GM23248 (cell line): ENCODE data around the gene RNF166. TPM values are rescaled to one million over a fixed set of nuclear protein-coding genes. Genes with fewer than 3 reads are reported as not detected.

Source experiments
- DNase-seq: peaks from one replicate; pipeline ENCODE4 v3.0.0-alpha.2; 2015
- H2AFZ ChIP-seq: fragments of 200-600 bp; sonication (generic); 2 replicates; pipeline ENCODE4 v1.6.1; 2016; ENCODE audit warnings: antibody characterized with exemption
- H3F3A ChIP-seq: fragments of 200-600 bp; sonication (generic); 2 replicates; pipeline ENCODE4 v1.6.1; 2016; ENCODE audit warnings: mild to moderate bottlenecking, antibody characterized with exemption, mixed run types; ENCODE audit not compliant: insufficient read depth
- H3K27ac ChIP-seq: fragments of 200-600 bp; sonication (generic); 2 replicates; pipeline ENCODE4 v1.5.1; 2016; ENCODE audit warnings: mild to moderate bottlenecking
- H3K27me3 ChIP-seq: fragments of 200-600 bp; sonication (generic); replicated peaks from 2 replicates; pipeline ENCODE4 v1.6.1; 2016; ENCODE audit warnings: mild to moderate bottlenecking; ENCODE audit not compliant: insufficient read depth
- H3K36me3 ChIP-seq: fragments of 200-600 bp; sonication (generic); 2 replicates; pipeline ENCODE4 v1.6.1; 2016; ENCODE audit warnings: low read depth, mild to moderate bottlenecking
- H3K4me1 ChIP-seq: fragments of 200-600 bp; sonication (generic); 2 replicates; pipeline ENCODE4 v1.6.1; 2016; ENCODE audit warnings: mild to moderate bottlenecking; ENCODE audit not compliant: insufficient read depth
- H3K4me2 ChIP-seq: fragments of 200-600 bp; sonication (generic); one replicate; pipeline ENCODE4 v1.6.1; 2016; ENCODE audit warnings: mild to moderate bottlenecking; ENCODE audit not compliant: unreplicated experiment
- H3K4me3 ChIP-seq: fragments of 200-600 bp; sonication (generic); 2 replicates; pipeline ENCODE4 v1.5.1; 2016; ENCODE audit warnings: mild to moderate bottlenecking
- H3K79me2 ChIP-seq: fragments of 200-600 bp; sonication (generic); 2 replicates; pipeline ENCODE4 v1.6.1; 2016; ENCODE audit warnings: mild to moderate bottlenecking; ENCODE audit not compliant: insufficient read depth
- H3K9ac ChIP-seq: fragments of 200-600 bp; sonication (generic); 2 replicates; pipeline ENCODE4 v1.6.1; 2016; ENCODE audit warnings: mild to moderate bottlenecking
- H3K9me2 ChIP-seq: fragments of 200-600 bp; sonication (generic); 2 replicates; pipeline ENCODE4 v1.6.1; 2016; ENCODE audit warnings: mixed run types, mild to moderate bottlenecking, moderate library complexity; ENCODE audit not compliant: insufficient read depth
- H3K9me3 ChIP-seq: fragments of 200-600 bp; sonication (generic); one replicate; pipeline ENCODE4 v1.6.1; 2017; ENCODE audit warnings: low read depth
- H4K20me1 ChIP-seq: fragments of 200-600 bp; sonication (generic); 2 replicates; pipeline ENCODE4 v1.6.0; 2016; ENCODE audit not compliant: insufficient read depth
- EZH2 ChIP-seq: fragments of 200-600 bp; sonication (generic); IDR thresholded peaks from 2 replicates; pipeline ENCODE4 v1.6.1; 2018; ENCODE audit warnings: antibody characterized with exemption, mild to moderate bottlenecking; ENCODE audit not compliant: insufficient read depth, poor library complexity, severe bottlenecking
- EZH2phosphoT487 ChIP-seq: fragments of 200-600 bp; sonication (generic); IDR thresholded peaks from 2 replicates; pipeline ENCODE4 v1.6.1; 2018; ENCODE audit warnings: antibody characterized with exemption, moderate library complexity, mild to moderate bottlenecking, low read depth; ENCODE audit not compliant: insufficient read depth
- WGBS, 2 experiments: methylation state at CpG; one replicate each; pipeline ENCODE4 v1.1.6; 2015 to 2017; ENCODE audit warnings: low lambda C conversion rate in 2 of 2, low coverage in 1 of 2; ENCODE audit errors: missing lambda C conversion rate in 2 of 2; 5-methylcytosine and 5-hydroxymethylcytosine counted together
- in situ Hi-C: fragments of 300-500 bp; cut with MboI; formaldehyde crosslinking; loops from 2 replicates; pipeline ENCODE4 v1.15.0; 2020
- polyA plus RNA-seq: library from polyadenylated mRNA; unstranded; fragments of >200 nt; fragmentation: Nextera tagmentation; extraction: Ambion mirVana; gene quantifications from 2 replicates; pipeline ENCODE4 v1.2.1, GENCODE V29; 2016
- total RNA-seq: library from RNA; depleted of rRNA; stranded (reverse); fragments of >200 nt; shearing (Covaris generic); gene quantifications from 2 replicates; pipeline ENCODE4 v1.2.3, GENCODE V29; 2014

RNF166 gene
- total and polyA plus RNA-seq, 2 experiments from 2014 or later: 8.9 to 14.6 TPM

GRCh38 chr16:88695753-88696152 is 10.5 kb downstream of the RNF166 start:
- in situ Hi-C loops: no loop called here
- H2AFZ ChIP-seq: no peak overlapping the region
- H3K9me3 ChIP-seq: no peaks in the 10 kb centered on the region
- WGBS, 2 experiments: 87 to 89% methylated on average over 7 of the region's 7 CpGs
- no peak overlapping the region for H3K4me3 ChIP-seq
- no peaks in the 10 kb centered on the region for H3F3A ChIP-seq
- no peak for TF ChIP-seq EZH2phosphoT487
- no peak for TF ChIP-seq EZH2
- H3K36me3 ChIP-seq: no peaks in the 10 kb centered on the region
- H3K27me3 ChIP-seq: no peaks in the 10 kb centered on the region
- no peak overlapping the region for H3K9ac ChIP-seq
- H3K27ac ChIP-seq: no peak overlapping the region
- DNase-seq: no peak
- no peaks in the 10 kb centered on the region for H3K9me2 ChIP-seq
- no peaks in the 10 kb centered on the region for H3K79me2 ChIP-seq
- H4K20me1 ChIP-seq: no peaks in the 10 kb centered on the region
- no peak overlapping the region for H3K4me2 ChIP-seq
- H3K4me1 ChIP-seq: peaks cover 2% of the 10 kb centered on the region; the same call in 1 of the 2 replicates

GRCh38 chr16:88695218-88695617 is 11.0 kb downstream of the RNF166 start:
- DNase-seq: no peak
- no peaks in the 10 kb centered on the region for H3K27me3 ChIP-seq
- in situ Hi-C loops: no loop called here
- no peak overlapping the region for H3K4me2 ChIP-seq
- H3K9me2 ChIP-seq: no peaks in the 10 kb centered on the region
- no peak overlapping the region for H3K9ac ChIP-seq
- H4K20me1 ChIP-seq: no peaks in the 10 kb centered on the region
- no peaks in the 10 kb centered on the region for H3K9me3 ChIP-seq
- no peak overlapping the region for H3K27ac ChIP-seq
- no peaks in the 10 kb centered on the region for H3K79me2 ChIP-seq
- TF ChIP-seq EZH2phosphoT487 (no peak), EZH2 (no peak)
- no peak overlapping the region for H2AFZ ChIP-seq
- no peaks in the 10 kb centered on the region for H3F3A ChIP-seq
- H3K4me1 ChIP-seq: no peaks in the 10 kb centered on the region
- 61 to 81% methylated on average over 14 to 15 of the region's 15 CpGs for WGBS, 2 experiments
- no peaks in the 10 kb centered on the region for H3K36me3 ChIP-seq
- no peak overlapping the region for H3K4me3 ChIP-seq

- no peak for DNase-seq
- no peak for TF ChIP-seq EZH2
- no peak for TF ChIP-seq EZH2phosphoT487
- Histone ChIP-seq H3K27ac (no peak overlapping the region), H2AFZ (no peak overlapping the region), H3K9me2 (no peaks in the 10 kb centered on the region), H3K4me2 (no peak overlapping the region), H4K20me1 (no peaks in the 10 kb centered on the region), H3K4me1 (no peaks in the 10 kb centered on the region), H3K4me3 (no peak overlapping the region), H3K9ac (no peak overlapping the region), H3K27me3 (no peaks in the 10 kb centered on the region), H3K79me2 (no peaks in the 10 kb centered on the region), H3K9me3 (no peaks in the 10 kb centered on the region), H3F3A (no peaks in the 10 kb centered on the region), H3K36me3 (no peaks in the 10 kb centered on the region)
- in situ Hi-C loops: no loop called here
- 89 to 90% methylated on average over 37 of the region's 37 CpGs for WGBS, 2 experiments
Measured at GRCh38 chr16:88694221-88695087, 11.8 kb downstream of the RNF166 start.

GRCh38 chr16:88693420-88694177 is 12.6 kb downstream of the RNF166 start:
- in situ Hi-C loops: no loop called here
- TF ChIP-seq EZH2 (no peak), EZH2phosphoT487 (no peak)
- Histone ChIP-seq H3K4me1 (no peaks in the 10 kb centered on the region), H3K4me2 (no peak overlapping the region), H3F3A (no peaks in the 10 kb centered on the region), H2AFZ (no peak overlapping the region), H3K27ac (no peak overlapping the region), H3K9me2 (no peaks in the 10 kb centered on the region), H3K4me3 (no peak overlapping the region), H3K79me2 (no peaks in the 10 kb centered on the region), H3K9ac (no peak overlapping the region), H3K36me3 (no peaks in the 10 kb centered on the region), H3K27me3 (no peaks in the 10 kb centered on the region), H3K9me3 (no peaks in the 10 kb centered on the region), H4K20me1 (no peaks in the 10 kb centered on the region)
- WGBS, 2 experiments: 86 to 91% methylated on average over 29 to 39 of the region's 39 CpGs
- no peak for DNase-seq
